ENCODE measurements around the gene TMEM213. TPM values are rescaled to one million over a fixed set of nuclear protein-coding genes. Genes with fewer than 3 reads are reported as not detected.
A peak's percentile ranks its signal among the peaks of the same experiment; 100 is the strongest.

The TMEM213 gene
- total and polyA plus RNA-seq, 9 of the 15 experiments (the other 6 are each of a cell fraction or from before 2014, with no cell fraction given): not detected

DNA sequence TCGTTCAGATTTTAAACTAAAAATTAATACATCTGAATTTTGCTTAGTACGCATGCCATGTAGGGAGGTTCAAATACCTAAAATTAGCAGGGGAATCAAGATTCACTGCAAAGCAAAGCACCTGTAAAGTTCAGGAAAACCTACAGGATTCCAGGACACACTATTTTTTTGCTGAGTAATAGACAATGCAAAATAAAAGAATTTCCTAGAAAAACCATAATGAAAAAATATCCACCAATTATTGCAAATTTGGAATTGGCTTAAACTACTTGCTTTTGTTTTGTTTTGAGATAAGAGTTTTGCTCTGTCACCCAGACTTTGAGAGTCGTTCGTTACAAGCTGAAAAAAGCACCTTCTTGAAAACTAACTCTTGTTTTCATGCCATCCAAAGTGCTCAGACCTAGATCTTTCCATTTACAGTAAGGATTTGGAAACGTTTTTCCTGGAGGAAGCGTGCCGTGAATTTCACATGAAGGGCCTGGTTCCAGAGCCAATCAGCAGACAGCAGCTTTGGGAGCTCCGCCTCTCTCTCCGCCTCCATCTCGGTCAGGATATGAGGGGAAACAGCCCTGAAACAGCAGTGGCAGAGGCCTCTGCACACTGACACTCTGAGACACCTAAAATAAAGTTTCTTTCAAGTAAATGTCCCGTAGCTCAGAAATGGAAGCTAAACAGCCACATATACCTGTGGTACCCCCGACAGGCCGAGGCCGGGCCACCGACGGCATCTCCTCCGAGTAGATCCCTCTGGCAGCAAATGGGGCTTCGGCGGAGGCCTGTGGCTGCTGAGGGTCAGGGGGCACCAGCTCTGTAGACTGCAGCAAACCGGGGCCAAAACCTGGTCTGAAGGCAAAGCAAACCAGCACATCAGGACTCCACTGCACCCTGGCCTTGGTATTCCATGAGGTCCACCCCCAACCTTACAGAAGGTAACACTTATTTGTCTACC, 46.1 kb downstream of the TMEM213 start (continued):
- TF ChIP-seq, protein P1, sequence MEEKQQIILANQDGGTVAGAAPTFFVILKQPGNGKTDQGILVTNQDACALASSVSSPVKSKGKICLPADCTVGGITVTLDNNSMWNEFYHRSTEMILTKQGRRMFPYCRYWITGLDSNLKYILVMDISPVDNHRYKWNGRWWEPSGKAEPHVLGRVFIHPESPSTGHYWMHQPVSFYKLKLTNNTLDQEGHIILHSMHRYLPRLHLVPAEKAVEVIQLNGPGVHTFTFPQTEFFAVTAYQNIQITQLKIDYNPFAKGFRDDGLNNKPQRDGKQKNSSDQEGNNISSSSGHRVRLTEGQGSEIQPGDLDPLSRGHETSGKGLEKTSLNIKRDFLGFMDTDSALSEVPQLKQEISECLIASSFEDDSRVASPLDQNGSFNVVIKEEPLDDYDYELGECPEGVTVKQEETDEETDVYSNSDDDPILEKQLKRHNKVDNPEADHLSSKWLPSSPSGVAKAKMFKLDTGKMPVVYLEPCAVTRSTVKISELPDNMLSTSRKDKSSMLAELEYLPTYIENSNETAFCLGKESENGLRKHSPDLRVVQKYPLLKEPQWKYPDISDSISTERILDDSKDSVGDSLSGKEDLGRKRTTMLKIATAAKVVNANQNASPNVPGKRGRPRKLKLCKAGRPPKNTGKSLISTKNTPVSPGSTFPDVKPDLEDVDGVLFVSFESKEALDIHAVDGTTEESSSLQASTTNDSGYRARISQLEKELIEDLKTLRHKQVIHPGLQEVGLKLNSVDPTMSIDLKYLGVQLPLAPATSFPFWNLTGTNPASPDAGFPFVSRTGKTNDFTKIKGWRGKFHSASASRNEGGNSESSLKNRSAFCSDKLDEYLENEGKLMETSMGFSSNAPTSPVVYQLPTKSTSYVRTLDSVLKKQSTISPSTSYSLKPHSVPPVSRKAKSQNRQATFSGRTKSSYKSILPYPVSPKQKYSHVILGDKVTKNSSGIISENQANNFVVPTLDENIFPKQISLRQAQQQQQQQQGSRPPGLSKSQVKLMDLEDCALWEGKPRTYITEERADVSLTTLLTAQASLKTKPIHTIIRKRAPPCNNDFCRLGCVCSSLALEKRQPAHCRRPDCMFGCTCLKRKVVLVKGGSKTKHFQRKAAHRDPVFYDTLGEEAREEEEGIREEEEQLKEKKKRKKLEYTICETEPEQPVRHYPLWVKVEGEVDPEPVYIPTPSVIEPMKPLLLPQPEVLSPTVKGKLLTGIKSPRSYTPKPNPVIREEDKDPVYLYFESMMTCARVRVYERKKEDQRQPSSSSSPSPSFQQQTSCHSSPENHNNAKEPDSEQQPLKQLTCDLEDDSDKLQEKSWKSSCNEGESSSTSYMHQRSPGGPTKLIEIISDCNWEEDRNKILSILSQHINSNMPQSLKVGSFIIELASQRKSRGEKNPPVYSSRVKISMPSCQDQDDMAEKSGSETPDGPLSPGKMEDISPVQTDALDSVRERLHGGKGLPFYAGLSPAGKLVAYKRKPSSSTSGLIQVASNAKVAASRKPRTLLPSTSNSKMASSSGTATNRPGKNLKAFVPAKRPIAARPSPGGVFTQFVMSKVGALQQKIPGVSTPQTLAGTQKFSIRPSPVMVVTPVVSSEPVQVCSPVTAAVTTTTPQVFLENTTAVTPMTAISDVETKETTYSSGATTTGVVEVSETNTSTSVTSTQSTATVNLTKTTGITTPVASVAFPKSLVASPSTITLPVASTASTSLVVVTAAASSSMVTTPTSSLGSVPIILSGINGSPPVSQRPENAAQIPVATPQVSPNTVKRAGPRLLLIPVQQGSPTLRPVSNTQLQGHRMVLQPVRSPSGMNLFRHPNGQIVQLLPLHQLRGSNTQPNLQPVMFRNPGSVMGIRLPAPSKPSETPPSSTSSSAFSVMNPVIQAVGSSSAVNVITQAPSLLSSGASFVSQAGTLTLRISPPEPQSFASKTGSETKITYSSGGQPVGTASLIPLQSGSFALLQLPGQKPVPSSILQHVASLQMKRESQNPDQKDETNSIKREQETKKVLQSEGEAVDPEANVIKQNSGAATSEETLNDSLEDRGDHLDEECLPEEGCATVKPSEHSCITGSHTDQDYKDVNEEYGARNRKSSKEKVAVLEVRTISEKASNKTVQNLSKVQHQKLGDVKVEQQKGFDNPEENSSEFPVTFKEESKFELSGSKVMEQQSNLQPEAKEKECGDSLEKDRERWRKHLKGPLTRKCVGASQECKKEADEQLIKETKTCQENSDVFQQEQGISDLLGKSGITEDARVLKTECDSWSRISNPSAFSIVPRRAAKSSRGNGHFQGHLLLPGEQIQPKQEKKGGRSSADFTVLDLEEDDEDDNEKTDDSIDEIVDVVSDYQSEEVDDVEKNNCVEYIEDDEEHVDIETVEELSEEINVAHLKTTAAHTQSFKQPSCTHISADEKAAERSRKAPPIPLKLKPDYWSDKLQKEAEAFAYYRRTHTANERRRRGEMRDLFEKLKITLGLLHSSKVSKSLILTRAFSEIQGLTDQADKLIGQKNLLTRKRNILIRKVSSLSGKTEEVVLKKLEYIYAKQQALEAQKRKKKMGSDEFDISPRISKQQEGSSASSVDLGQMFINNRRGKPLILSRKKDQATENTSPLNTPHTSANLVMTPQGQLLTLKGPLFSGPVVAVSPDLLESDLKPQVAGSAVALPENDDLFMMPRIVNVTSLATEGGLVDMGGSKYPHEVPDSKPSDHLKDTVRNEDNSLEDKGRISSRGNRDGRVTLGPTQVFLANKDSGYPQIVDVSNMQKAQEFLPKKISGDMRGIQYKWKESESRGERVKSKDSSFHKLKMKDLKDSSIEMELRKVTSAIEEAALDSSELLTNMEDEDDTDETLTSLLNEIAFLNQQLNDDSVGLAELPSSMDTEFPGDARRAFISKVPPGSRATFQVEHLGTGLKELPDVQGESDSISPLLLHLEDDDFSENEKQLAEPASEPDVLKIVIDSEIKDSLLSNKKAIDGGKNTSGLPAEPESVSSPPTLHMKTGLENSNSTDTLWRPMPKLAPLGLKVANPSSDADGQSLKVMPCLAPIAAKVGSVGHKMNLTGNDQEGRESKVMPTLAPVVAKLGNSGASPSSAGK (IDR thresholded peaks at IDR 0.05): peak; percentile 30
- TF ChIP-seq, protein P2, sequence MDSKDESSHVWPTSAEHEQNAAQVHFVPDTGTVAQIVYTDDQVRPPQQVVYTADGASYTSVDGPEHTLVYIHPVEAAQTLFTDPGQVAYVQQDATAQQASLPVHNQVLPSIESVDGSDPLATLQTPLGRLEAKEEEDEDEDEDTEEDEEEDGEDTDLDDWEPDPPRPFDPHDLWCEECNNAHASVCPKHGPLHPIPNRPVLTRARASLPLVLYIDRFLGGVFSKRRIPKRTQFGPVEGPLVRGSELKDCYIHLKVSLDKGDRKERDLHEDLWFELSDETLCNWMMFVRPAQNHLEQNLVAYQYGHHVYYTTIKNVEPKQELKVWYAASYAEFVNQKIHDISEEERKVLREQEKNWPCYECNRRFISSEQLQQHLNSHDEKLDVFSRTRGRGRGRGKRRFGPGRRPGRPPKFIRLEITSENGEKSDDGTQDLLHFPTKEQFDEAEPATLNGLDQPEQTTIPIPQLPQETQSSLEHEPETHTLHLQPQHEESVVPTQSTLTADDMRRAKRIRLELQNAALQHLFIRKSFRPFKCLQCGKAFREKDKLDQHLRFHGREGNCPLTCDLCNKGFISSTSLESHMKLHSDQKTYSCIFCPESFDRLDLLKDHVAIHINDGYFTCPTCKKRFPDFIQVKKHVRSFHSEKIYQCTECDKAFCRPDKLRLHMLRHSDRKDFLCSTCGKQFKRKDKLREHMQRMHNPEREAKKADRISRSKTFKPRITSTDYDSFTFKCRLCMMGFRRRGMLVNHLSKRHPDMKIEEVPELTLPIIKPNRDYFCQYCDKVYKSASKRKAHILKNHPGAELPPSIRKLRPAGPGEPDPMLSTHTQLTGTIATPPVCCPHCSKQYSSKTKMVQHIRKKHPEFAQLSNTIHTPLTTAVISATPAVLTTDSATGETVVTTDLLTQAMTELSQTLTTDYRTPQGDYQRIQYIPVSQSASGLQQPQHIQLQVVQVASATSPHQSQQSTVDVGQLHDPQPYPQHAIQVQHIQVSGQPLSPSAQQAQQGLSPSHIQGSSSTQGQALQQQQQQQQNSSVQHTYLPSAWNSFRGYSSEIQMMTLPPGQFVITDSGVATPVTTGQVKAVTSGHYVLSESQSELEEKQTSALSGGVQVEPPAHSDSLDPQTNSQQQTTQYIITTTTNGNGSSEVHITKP (IDR thresholded peaks at IDR 0.05; ENCODE audit: partially characterized antibody): peak; percentile 63
- TF ChIP-seq, protein P3, sequence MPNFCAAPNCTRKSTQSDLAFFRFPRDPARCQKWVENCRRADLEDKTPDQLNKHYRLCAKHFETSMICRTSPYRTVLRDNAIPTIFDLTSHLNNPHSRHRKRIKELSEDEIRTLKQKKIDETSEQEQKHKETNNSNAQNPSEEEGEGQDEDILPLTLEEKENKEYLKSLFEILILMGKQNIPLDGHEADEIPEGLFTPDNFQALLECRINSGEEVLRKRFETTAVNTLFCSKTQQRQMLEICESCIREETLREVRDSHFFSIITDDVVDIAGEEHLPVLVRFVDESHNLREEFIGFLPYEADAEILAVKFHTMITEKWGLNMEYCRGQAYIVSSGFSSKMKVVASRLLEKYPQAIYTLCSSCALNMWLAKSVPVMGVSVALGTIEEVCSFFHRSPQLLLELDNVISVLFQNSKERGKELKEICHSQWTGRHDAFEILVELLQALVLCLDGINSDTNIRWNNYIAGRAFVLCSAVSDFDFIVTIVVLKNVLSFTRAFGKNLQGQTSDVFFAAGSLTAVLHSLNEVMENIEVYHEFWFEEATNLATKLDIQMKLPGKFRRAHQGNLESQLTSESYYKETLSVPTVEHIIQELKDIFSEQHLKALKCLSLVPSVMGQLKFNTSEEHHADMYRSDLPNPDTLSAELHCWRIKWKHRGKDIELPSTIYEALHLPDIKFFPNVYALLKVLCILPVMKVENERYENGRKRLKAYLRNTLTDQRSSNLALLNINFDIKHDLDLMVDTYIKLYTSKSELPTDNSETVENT (CRISPR knock-in tag; IDR thresholded peaks at IDR 0.05): no peak
- TF ChIP-seq TARDBP (IDR thresholded peaks at IDR 0.05) (no peak), BCL6 (CRISPR knock-in tag; IDR thresholded peaks at IDR 0.05) (no peak), SMARCA4 (IDR thresholded peaks at IDR 0.05) (0 out of 2 replicates have a peak, but pooled peaks have one; percentile 19), MAFK (IDR thresholded peaks at IDR 0.05; ENCODE audit: low read length) (peak; percentile 26; the same call in 1 of the 2 replicates)
